HT1080 (cell line): ENCODE measurements around the gene KRTDAP. TPM values are rescaled to one million over a fixed set of nuclear protein-coding genes. Genes with fewer than 3 reads are reported as not detected.

Source experiments
- DNase-seq: peaks from one replicate; pipeline ENCODE4 v3.0.0-alpha.2; 2015; ENCODE audit warnings: low read depth
- total RNA-seq: library from RNA; depleted of rRNA; stranded (reverse); fragments of >200 nt; shearing (Covaris generic); gene quantifications from 2 replicates; pipeline ENCODE4 v1.2.3, GENCODE V29; 2014

KRTDAP gene
- total RNA-seq, 1 experiment from 2014 or later, result not detected

DNA sequence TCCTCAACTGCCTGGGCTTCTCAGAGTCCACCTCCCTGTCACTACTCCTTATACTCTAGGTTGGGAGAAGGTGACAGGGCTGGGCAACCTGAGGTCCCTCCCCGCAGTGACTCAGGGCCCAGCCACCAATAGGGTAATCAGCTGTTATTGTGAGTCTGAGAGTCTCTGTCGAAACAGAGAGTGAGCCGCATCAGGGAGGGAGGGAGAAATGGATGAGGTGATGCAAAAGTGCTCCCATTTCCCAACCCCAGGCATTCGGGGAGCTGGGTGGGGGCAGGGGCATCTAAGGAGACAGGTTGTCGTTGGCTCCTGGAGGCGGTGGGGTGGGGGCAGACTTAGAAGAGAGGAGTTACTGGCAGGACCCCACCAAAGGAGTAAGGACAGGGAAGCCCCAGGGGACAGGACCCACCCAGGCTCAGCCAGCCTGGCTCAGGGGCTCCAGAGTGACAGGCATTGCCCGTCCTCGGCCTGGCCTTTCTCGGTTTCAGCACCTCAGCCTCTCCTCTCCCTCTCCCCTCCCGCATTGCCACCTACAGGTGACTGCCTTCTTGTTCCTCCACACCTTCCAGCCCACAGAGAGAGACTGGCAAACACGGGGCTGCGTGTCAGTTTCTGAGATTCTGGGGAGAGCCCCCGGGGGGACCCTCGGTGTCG lies 23.5 kb upstream of the KRTDAP start, which contains the start of gene DMKN:
DMKN (minus strand) TSS at position 22 of the 654 bp plus-strand sequence. CDS start 174 bp downstream, outside the sequence.
- peak; percentile 33 for DNase-seq

DNA sequence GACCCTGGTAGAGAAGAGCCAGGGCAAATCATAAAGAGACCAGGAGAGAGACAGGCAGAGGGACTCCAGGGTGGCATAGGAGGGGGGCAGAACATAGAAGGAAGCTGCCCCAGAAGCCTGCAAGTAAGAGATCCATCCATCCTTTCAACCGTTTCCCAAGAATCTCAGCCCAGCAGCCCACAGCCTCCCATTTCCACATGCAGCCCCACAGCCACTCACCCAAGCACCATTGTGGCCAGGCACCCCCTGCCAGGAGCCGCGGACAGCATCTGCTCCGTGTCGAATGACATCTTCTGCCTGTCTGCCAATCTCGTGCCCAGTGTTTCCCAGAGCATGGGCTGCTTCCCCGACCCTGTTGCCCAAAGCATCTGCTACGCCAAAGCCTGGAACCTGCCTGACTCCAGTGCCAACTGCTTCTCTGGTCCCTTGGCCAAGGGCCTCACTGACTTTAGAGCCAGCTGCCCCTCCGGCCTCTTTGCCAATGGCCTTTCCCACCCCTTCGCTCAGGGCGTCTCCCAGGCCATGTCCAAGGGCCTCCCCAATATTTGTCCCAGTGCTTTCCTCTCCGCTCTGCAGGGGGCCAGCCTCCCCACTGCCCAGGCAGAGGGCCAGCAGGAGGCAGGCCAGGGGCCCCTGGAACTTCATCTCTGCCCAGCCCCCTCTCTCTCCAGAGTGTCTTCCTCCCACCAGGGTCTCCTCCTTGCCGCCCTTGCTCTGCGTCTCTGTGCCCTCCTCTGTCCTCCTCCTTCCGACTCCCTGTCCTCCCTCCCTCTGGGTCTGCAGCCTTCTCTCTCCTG lies 22.8 kb upstream of the KRTDAP start:
- DNase-seq, result no peak

DNA sequence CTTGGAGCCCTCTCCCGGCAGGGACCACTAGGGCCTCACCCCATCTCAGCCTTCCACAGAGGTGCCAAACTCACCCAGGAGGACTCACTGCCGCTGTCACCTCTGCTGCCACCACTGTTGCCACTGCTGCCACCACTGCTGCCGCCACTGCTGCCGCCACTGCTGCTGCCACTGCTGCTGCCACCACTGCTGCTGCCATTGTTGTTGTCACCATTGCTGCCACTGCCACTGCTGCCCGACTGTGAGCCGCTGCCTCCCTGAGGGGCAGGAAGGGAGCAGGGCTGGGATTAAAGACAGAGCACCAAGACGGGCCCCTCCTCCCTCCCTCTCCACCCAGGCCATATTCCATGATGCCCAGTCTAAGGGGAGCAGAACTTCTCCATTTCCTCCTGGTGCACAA lies 21.1 kb upstream of the KRTDAP start:
- no peak for DNase-seq

DNA sequence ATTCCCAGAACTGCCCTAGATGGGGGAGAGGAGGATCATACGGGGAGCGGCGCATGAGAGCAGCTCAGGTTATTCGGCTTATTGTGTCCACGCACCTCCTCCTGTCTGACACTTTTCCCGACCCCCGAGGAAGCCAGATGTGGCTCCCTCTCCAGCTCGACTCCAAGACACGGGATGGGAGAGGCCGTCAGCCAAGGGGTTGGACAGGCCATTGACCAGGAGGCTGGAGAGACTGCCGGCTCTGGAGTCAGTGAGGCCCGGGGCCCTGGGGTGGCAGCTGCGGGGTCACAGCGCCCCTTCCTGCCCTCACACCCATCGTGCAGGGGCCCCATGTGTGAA lies 20.3 kb upstream of the KRTDAP start:
- DNase-seq, result no peak

DNA sequence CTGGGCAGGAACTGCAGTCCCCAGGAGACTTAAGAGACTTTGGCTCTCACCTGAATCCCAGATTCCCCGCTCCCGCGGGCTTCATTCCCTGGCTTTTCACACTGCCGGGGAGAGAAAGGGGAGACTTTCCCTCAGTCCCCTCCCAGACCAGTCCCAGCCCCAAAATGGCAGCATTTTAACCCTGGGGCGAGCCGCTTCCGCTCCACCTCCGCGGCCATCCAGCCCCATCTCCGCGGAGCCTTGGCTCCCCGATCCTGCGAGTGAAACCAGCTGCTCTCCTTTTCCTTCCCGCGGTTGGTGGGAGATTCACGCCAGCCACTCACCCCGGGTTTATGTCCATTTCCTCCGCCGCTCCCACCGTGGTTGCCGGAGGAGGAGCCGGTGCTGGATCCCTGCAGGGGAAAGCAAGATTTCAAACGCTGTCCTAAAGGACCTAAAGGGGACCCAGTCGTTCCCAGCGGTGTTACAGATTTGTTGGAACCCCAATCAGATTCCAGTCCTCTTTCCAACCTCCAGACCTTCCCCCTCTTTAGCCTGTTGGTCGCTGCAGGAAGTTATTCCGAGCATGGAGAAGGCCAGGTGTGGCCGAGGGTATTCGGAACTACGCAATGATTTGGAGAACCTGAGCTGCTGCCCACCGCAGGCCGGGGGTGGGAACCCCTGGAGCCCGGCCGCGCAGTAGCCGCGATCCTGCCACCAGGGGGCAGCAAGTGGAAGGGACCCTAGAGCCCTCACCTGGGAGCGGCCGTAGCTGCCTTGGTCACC lies 19.8 kb upstream of the KRTDAP start:
- DNase-seq, result peak; percentile 73

DNA sequence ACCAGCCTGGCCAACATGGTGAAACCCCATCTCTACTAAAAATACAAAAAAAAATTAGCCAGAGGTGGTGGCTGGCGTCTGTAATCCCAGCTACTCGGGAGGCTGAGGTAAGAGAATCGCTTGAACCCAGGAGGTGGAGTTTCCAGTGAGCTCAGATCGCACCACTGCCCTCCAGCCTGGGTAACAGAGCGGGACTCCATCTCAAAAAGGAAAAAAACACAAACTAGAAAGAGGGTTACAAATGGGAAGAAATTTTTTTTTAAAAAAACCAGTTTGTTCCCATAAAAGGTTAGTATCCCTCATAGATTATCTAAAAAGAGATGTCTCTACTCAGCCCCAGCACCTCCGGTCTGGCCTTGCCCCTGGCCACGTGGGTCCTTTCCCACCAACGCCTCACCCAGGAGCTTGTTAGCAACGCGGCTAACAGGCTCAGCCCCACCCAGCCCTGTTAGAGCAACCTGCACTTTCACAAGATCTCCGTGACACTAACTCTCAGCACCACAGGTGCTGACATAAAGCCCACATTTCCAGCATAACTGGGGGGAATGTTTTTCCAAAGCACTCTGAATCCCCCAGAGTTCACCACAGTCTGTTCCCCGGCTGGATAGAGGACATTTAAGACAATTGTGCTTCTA lies 18.9 kb upstream of the KRTDAP start:
- peak; percentile 36 for DNase-seq

DNA sequence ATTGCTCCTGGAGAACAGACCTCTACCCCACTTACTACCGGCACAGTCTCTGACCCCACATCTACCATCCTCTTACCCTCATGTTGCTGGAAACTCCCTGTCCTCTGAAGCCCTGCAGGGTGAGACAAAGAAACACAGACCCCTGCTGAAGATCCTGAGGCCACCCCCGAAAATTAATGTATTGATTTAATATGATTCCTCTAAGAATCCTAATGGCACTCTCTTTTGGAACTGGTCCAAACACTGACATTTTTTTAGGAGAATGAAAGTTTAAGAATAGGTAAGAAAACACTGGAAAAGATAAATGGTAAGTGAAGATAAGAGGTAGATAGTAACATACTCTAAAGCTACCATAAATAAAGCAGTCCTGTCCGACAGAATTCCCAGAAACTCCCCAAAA lies 17.9 kb upstream of the KRTDAP start:
- no peak for DNase-seq

DNA sequence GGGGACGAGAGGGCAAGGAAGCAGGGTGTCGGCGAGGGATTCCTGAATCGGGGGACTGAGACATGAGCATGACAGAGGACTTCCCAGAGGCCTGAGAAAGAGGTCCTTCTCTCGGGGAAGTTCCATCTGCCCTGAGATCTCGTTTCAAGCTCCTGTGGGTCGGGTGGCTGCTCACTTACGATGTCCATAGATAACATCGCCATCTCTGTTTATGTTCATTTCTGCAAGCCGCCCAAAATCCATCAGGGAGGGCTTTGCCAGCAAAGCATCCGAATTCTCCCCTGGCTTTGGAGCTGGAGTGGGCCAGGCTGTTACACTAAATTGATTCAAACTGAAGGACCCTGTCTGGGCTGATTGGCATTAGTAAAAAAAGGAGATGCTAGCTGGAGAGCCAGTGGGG lies 17.3 kb upstream of the KRTDAP start:
- DNase-seq, result no peak

DNA sequence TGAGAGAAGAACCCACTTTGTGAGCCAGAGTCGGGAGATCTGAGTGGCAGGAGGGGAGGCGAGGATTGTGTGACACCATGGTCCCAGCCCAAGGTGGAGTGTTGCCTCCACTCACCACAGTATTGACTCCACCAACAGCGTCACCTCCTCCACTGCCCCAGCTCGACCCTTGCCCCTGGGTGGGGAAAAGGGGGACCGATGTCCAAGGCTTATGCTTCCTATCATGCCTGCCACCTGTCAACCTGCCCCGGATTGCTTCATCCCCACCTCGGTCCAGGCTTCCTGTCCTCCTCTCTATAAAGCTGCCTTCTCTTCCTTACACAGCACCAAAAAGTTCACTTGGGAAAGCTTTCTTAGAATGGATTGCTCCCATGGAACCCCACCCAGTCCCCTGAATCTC lies 15.7 kb upstream of the KRTDAP start:
- DNase-seq, result no peak

DNA sequence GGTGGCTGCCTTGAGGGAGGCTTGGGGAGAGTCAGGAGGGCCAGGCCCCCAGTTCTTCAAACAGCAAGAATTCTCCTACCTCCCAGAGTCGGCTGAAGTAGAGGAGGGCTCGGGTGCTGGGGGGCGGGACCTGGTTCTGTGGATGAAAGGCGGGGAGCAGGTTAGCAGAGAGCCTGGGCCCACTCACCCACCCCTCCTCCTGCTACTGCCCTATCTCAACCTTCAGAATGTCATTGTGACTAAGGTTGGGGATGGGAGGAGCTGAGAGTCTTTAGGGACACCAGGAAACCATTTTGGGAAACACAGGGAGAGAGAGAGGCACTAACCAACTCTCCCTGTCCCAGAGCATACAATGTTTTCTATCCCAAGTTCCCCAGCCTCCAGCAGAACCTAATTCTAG lies 12.5 kb upstream of the KRTDAP start:
- no peak for DNase-seq

DNA sequence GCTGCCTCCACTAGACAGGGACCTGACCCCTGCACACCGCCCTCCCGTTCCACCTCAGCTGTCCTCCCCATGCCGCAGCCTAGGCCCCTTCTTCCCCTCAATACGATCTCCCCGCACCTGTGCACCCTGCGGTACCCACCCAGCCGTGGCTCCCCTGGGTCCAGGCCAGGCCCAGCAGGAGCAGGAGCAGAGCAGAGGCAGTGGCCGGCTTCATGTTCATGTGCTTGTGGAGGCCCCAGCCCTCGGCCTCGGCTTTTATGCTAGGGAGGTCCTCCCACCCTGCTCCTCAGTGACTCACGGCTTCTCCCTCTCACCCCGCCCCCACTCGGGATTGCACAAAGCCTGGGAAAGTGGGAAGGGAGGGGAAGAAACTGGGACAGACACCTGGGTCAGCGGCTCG lies 11.4 kb upstream of the KRTDAP start:
- peak; percentile 53 for DNase-seq

DNA sequence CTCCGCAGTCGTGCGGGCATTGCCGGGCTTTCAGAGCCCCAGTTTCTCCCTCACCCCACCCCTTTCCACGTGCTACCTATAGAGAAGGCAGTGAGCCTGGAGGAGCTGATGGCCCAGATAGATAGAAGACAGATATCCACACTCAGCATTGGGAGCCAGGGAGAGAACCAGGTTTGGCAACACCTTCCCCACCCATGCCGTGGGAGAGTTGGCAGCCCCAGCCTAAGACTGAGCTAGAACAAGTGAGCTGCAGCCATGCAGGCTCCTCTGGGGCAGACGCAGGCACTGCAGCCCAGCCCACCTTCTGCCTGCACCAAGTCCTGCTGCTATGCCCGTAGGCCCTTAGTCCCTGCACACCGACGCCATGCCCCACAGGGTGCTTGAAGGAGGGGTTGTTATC lies 10.3 kb upstream of the KRTDAP start:
- no peak for DNase-seq

DNA sequence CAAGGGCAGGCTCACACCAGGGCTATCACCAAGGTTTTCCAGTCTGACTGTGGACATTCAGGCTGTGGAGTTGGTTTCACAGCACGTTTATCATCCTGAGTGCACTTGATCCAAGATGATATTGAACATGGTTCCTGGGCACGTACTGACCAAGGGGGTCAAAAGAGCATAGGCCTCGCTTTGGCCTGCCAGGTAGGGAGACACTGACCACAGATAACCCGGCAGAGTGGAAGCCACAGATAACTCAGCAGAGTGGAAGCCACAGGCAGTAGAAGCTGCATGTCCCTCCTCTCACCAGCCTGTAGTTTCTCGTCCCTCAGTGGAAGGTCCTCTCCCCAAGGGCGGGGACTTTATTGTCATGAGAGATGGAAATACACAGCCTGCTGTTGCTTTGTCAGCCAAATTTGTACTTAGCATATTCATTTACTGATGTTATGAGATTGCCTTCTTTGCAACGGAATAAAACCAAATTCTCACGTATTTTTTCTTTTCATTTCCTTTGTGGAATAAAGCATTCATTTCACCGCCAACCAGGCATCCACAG lies 8.8 kb upstream of the KRTDAP start:
- DNase-seq, result no peak

DNA sequence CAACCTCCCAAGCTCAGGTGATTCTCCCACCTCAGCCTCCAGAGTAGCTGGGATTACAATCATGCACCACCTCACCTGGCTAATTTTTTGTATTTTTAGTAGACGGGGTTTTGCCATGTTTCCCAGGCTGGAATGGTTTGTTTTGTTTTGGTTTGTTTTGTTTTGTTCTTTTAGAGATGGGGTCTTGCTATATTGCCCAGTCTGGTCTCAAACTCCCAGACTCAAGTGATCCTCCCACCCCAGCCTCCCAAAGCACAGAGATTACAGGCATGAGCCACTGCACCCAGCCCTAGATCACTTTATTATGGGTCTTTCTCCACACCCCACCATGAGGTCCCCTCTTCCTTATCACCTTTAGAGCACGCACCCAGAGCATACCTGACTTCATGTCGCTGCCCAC lies 8.0 kb upstream of the KRTDAP start:
- no peak for DNase-seq

DNA sequence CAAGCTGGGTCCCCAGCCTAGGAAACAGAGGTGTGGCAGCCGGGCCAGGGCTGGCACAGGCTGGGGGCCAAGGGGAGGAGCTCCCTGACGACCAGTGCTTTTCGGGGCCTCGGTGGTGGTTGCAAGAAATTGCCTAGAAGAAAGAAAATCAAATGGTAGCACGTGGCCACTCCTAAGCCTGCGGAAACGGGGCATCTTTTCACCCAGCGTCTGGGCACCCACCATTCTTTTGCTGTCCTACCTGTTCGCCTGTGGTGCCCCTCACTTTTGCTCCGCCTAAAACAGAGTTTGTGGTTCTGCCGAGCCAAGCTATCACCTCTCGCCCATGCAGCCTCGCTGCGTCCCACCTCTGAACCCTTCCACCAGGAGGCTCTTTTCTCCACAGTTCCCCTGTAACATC lies 7.1 kb upstream of the KRTDAP start:
- DNase-seq, result no peak

DNA sequence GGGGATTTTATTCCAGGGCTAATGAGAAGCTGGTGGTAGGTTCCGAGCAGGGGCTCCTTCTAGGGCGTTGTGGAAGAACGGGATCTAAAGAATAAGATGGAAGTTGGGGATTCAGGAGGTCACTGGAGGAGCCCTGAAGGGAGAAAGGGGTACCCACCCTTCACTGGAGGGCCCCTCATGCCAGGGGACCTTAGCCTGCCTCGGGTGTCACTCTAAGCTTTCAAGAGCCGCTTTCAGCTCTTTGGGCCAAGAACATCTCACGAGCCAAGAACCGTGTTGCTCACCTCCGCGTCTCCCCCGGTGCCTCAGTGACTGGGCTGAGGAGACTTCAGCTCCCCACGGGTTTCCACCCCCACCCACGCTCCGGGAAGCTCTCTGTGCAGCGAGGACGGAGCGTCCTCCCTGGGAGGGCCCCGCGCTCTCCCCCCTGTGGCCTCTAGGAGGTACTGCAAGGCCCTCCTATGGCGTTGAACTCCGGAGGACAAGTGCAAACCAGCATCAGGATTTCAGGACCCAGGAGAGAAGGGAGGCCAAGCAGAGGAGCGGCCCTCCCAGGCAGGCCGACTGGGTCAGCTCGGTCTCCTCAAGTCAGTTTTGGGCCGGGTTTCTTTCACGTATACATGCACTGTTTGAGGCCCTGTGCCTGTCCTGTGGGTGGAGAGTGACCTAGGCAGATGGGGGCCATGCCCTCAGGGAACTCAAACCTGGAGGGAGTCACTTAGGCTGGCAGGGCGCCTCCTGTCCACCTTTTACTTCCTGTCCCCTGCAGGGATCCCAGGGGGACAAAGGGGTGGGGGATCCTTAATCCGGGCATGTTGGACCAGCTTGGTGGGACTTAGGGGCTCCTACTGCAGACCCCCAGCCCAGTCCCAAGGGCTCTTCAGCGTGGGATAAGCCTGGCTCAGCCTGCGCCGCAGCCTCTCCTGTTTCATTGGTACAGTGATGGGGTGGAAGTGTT lies 5.1 kb upstream of the KRTDAP start:
- DNase-seq, result peak; percentile 44

DNA sequence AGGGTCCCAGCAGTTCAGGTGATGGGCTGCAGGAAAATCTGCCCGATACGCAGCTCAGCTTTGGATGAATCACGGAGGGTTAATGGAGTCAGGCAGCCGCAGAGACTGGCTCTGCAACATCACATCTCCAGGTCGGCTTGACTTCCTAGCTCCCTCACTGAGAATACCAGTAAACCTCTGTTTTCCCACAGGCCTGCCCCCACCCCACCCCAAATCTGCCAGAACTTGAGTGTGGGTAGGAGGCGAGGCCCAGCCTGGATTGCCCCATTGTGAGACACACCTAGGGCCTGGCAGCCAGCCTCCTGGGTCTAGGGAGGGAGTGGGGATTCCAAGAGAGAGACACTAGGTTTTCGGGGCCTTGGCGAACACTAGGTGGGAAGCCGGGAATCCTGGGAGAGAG lies 3.7 kb upstream of the KRTDAP start:
- DNase-seq, result no peak

DNA sequence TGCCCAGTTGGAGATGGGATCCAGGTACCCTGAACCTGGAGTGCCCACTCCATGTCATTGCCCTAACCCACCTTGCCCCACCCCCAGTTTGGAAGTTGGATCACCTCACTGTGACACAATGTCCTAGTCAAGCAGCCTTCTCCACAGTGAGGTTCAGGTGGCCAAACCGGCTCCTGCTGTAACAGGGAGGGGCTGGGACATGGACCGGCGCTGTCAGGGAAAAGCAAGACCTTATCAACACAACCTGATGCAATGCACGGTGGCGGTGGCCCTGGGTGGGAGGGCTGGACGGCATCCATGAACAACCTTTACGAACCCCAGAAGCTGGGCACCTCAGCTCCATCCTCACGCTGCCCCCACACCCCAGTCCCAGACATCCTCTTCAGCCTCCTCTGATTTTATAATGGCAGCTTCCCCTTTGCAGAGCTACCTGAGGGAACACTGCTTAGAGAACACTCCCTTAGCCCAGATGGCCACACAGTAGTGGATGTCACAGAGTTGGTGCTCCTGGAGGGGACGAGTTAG lies 1.6 kb upstream of the KRTDAP start:
- no peak for DNase-seq

DNA sequence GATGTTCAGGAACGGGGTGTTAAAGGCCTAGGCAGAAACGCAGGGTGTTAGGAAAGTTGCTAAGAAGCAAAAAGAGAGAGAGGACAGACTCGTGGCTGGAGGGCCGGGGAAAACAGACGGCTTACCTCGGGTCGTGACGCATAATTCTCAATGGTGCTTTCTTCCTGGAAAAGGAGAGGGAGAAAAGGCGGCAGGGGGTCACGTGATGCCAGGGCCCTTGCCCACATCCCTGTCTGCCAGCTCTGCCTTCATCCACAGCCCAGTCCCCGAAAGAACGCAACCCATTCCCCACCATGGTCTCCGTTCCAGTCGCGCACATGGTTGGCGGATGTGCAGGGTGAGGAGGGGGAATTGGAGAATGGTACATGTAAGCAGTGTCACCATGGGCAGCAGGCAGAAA lies 1.6 kb downstream of the KRTDAP start:
- no peak for DNase-seq

DNA sequence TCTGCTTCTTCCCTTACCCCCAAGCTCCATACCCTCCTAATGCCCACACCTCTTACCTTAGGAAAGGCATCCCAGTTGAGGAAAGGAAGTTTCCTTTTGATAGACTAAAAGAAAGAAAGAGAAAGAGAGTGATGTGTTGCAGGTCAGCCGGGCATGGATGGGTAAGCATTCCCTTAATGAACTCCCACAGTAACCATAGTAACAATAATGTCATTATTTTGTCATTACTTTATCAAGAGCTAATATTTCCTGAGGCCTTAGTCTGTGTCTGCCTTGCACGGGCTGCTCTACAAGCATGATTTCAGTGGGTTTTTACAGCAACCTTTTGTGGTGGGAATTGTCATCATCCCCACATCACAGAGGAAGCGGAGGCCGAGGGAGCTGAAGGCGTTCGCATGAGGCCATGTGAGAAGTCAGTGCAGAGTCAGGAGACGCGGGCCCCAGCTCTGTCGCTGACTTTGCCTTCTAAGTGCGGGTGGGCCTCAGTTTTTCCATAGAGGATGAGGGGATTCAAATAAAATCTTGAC lies 2.5 kb downstream of the KRTDAP start:
- no peak for DNase-seq
